GM12892 (cell line): Measurements from ENCODE around the gene HTRA2.
A peak's percentile ranks its signal among the peaks of the same experiment; 100 is the strongest.

Source experiments
- POLR2A ChIP-seq: IDR thresholded peaks from 2 replicates; pipeline ENCODE4 v1.6.1; 2011; ENCODE audit warnings: low read depth, low read length, control low read depth
- POLR2AphosphoS5 ChIP-seq: IDR thresholded peaks from 2 replicates; pipeline ENCODE4 v1.6.1; 2011; ENCODE audit warnings: low read depth, low read length, control low read depth

DNA sequence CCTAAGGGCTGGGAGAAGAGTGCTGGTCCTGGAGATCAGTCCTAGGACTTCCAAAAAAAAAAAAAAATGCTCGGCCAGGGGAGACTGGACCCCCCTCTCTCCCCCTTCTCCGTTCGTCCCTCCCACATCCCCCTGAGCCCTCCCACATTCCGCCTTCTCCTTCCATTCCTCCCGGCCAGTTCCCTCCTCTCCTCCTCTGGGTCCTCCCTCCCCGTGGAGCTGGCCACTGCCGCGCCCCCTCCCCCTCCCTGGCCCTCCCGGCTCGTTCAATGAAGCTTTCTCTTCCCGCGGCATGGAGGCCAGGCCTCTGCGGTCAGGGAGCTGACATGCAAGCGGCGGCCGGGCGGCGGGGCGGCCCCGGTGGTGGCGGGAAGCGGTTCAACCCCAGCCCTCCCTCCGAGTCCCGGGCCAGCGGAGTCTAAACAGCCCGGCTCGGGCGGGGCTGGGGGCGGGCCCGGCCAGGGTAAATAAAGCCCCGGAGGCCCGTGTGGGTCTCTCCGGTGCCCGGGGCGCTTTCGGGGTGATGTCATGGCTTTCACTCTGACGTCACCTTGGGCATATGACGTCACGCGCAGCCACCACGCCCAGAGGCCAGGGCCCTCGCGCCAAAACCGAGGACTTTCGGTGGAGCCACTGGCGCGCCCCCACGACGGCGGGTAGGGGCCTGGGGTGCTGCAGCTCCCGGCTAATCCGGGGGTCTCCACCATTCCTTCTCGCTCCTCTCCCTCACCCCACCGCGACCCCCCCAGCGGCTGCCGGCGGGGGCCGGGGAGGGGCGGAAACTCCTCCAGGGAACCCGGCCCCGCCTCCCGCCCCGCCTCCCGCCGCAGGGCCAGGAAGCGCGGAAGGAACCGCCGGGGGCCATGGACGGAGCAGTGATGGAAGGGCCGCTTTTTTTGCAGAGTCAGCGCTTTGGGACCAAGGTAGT lies 24.4 kb downstream of the HTRA2 start, which contains the start of the genes DOK1 and LOXL3:
- TF ChIP-seq POLR2A (peak; percentile 35), POLR2AphosphoS5 (no peak)
